GM19463 (cell line): Measurements from ENCODE around the gene ZNF853.
"Not testable (repeated sequence)": the region's sequence is repeated elsewhere in the genome, so short reads cannot be mapped to it uniquely, and the experiment has no call there.

Source experiments
- ATAC-seq: cut with Tn5 transposase; IDR thresholded peaks from one replicate; pipeline ENCODE4 v1.9.1; 2021; ENCODE audit warnings: mild to moderate bottlenecking, moderate library complexity; ENCODE audit not compliant: unreplicated experiment

The ZNF853 gene

GRCh38 chr7:6650521-6651011 lies 35.2 kb downstream of the ZNF853 start:
- ATAC-seq, result no peak

- no peak for ATAC-seq
Measured at GRCh38 chr7:6651851-6652445, 36.5 kb downstream of the ZNF853 start.

- no peak for ATAC-seq
Measured at GRCh38 chr7:6652446-6653011, 37.1 kb downstream of the ZNF853 start.

GRCh38 chr7:6653071-6654003 lies 37.9 kb downstream of the ZNF853 start:
- no peak for ATAC-seq

GRCh38 chr7:6654113-6654841 lies 38.9 kb downstream of the ZNF853 start:
- ATAC-seq, result no peak

GRCh38 chr7:6654842-6655610 lies 39.6 kb downstream of the ZNF853 start:
- ATAC-seq, result no peak

- no peak for ATAC-seq
Measured at GRCh38 chr7:6655636-6656385, 40.4 kb downstream of the ZNF853 start.

GRCh38 chr7:6656413-6656812 lies 41.0 kb downstream of the ZNF853 start:
- ATAC-seq, result no peak

- no peak for ATAC-seq
Measured at GRCh38 chr7:6658618-6659345, 43.4 kb downstream of the ZNF853 start.

GRCh38 chr7:6670851-6671250 lies 55.4 kb downstream of the ZNF853 start:
- ATAC-seq, result not testable (repeated sequence)
